LNCaP clone FGC (cell line): ENCODE data around the gene MYO7A.

Experiments used
- DNase-seq: peaks from one replicate; pipeline ENCODE4 v3.0.0-alpha.2; 2011; ENCODE audit warnings: low read depth
- H3K4me3 ChIP-seq: 2 replicates; pipeline ENCODE4 v1.5.1; 2011; ENCODE audit warnings: mild to moderate bottlenecking, low read depth, low read length, control low read depth
- TF ChIP-seq, protein P1 (sequence below): IDR thresholded peaks from 2 replicates; pipeline ENCODE4 v1.5.1; 2012; ENCODE audit warnings: mild to moderate bottlenecking; ENCODE audit not compliant: control insufficient read depth, insufficient read depth; ENCODE audit errors: extremely low read depth

The MYO7A gene

DNA sequence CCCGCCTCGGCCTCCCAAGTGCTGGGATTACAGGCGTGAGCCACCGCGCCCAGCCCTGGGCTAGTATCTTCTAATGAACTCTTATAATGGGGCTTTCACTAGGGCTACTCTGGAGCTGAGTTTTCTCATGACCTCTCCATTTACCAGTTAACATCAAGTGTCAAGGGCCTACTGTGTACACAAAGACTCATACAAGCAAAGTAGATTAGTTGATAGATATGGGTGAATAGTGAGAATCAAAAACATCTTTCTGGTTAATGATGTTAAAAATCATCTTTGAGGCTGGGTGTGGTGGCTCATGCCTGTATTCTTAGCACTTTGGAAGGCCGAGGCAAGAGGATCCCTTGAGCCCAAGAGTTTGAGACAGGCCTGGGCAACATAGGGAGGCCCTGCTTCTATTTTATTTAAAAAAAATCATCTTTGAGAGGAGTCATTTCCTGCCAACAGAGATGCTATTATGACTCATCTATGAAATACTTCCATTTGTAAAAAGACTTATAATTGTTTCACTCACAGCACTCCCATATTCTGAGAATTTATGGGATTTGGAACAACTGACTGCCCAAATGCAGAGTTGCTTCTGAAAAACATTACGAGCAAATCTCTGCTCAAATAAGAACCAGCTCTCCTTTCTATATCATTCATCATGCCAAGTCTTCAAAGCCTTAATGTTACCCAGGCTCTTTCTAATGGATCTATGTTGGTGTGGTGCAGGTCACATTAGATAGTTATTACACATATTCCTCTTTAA, 116.4 kb downstream of the MYO7A start:
- no peak overlapping the region for H3K4me3 ChIP-seq
- TF ChIP-seq, protein P1, sequence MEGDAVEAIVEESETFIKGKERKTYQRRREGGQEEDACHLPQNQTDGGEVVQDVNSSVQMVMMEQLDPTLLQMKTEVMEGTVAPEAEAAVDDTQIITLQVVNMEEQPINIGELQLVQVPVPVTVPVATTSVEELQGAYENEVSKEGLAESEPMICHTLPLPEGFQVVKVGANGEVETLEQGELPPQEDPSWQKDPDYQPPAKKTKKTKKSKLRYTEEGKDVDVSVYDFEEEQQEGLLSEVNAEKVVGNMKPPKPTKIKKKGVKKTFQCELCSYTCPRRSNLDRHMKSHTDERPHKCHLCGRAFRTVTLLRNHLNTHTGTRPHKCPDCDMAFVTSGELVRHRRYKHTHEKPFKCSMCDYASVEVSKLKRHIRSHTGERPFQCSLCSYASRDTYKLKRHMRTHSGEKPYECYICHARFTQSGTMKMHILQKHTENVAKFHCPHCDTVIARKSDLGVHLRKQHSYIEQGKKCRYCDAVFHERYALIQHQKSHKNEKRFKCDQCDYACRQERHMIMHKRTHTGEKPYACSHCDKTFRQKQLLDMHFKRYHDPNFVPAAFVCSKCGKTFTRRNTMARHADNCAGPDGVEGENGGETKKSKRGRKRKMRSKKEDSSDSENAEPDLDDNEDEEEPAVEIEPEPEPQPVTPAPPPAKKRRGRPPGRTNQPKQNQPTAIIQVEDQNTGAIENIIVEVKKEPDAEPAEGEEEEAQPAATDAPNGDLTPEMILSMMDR: no peak
- no peak for DNase-seq

DNA sequence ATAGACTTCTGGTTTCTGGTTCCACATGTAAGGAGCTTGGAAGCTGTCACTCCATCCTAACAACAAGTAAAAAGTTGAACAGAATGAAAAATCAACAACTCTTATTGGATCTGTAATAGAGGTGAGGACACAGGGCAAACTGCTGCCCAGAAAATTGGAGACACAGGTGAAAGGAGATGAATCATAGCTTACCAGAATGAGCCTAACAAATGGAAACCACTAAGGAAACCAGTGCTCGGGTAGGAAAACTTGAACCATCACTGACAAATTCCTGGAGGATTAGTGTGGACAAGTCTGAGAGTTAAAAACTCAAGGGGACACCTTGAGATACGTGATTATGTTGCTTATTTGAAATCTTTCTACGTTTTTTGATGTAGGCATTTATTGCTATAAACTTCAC, 121.4 kb downstream of the MYO7A start:
- TF ChIP-seq, protein P1: no peak
- no peak overlapping the region for H3K4me3 ChIP-seq
- DNase-seq: no peak

DNA sequence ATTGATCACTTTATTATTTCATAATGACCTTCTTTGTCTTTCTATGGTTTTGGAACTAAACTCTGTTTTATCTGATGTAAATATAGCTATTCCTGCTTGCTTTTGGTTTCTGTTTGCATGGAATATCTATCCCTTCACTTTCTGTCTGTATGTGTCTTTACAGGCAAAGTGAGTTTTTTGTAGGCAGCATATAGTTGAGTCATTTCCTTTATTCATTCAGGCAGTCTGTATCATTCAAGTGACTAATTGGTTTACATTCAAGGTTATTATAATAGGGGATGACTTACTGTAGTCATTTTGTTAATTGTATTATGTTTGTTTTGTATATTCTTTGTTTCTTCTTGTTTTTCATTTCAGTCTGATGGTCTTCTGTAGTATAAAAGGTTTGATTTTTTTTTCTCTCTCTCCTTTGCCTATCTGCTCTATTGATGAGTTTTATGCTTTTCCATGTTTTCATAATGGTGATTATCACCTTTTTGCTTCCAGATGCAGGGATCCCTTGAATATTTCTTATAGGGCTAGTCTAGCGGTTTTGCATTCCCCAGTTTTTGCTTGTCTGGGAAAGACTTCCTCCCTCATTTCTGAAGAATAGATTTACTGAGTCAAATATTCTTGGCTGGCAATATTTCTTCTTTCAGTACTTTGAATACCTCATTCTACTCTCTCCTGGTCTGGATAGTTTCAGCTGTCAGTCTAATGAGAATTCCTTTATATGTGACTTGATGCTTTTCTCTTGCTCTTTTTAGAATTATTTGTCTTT, 123.0 kb downstream of the MYO7A start:
- no peak overlapping the region for H3K4me3 ChIP-seq
- TF ChIP-seq, protein P1: no peak
- no peak for DNase-seq

GRCh38 chr11:77252555-77253270, 124.7 kb downstream of the MYO7A start:
- DNase-seq: peak; percentile 59
- H3K4me3 ChIP-seq: no peak overlapping the region
- TF ChIP-seq, protein P1: no peak

- DNase-seq: no peak
- TF ChIP-seq, protein P1: no peak
- H3K4me3 ChIP-seq: no peak overlapping the region
Observed at GRCh38 chr11:77253690-77254089, 125.6 kb downstream of the MYO7A start.

DNA sequence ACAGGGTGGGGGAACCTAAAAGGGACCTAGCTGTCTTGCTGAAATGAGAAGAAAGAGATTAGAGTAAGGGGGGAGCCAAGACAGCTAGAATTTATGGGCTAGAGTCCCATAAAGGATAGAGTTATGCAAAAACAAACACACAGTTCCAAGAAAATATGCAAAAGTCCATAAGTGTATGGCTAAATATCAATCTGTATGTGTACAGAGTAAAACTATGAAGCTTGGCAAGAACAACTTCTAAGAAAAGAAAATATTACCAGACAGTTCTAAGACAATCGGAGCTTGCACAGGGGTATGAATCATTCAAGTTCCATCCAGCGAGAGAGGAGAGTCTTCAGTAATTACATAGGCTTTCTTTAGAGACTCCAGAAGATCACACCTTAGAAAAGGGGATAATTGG, 131.6 kb downstream of the MYO7A start:
- TF ChIP-seq, protein P1: no peak
- no peak for DNase-seq
- H3K4me3 ChIP-seq: no peak overlapping the region
